ENCODE measurements around the gene CAMKV.
A peak's percentile ranks its signal among the peaks of the same experiment; 100 is the strongest.
"Not testable (repeated sequence)": the region's sequence is repeated elsewhere in the genome, so short reads cannot be mapped to it uniquely, and the experiment has no call there.

CAMKV gene, protein sequence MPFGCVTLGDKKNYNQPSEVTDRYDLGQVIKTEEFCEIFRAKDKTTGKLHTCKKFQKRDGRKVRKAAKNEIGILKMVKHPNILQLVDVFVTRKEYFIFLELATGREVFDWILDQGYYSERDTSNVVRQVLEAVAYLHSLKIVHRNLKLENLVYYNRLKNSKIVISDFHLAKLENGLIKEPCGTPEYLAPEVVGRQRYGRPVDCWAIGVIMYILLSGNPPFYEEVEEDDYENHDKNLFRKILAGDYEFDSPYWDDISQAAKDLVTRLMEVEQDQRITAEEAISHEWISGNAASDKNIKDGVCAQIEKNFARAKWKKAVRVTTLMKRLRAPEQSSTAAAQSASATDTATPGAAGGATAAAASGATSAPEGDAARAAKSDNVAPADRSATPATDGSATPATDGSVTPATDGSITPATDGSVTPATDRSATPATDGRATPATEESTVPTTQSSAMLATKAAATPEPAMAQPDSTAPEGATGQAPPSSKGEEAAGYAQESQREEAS

DNA sequence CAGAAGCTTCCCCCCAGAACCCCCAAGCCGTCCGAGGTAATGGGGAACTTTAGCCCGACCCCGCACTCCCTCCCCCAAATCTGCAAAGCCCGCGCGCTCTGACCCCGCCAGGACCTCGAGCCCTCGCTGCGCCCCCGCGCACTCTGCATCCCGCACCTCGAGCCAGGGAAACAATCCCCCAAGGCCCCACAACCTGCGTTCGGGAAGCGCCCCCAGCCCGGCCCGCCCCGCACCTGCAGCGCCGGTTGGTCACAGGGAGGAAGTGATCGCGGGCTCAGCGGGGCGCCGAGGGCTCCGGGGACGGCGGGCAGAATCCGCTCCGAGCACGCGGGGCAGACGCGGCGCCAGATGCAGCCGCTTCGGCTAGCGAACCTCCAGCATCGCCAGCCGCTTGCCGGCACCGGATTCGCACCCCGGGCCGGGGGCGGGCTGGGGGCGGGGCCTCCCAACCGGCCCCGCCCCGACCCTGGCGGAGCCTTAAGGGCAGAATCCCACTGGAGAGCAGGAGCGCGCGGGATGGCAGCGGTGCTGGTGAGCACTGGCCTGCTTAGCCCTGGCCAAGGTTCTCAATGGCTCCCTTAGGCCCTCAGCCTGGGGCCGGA, at the start of gene CAMKV:
Gene CAMKV, minus strand, starts transcription at position 382 of the 602 bp plus-strand sequence. CDS start 7,518 bp downstream, outside the sequence.
- peak; percentile 41 for DNase-seq

DNA sequence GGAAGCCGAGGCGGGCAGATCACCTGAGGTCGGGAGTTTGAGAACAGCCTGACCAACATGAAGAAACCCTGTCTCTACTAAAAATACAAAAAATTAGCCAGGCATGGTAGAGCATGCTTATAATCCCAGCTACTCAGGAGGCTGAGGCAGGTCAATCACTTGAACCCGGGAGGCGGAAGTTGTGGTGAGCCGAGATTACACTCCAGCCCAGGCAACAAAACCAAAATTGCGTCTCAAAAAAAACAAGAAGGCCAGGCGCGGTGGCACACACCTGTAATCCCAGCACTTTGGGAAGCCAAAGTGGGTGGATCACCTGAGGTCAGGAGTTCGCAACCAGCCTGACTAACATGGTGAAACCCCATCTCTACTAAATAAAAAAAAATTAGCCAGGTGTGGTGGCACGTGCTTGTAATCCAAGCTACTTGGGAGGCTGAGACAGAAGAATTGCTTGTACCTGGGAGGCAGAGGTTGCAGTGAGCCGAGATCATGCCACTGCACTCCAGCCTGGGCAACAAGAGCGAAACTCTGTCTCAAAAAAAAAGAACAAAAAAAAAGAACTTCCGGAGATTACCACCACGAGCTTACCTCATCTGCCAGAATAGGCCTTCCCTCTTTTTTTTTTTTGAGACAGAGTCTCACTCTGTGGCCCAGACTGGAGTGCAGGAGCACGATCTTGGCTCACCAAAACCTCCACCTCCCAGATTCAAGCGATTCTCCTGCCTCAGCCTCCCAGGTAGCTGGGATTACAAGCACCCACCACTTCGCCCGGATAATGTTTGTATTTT, 48.3 kb upstream of the CAMKV start:
- DNase-seq, result not testable (repeated sequence)

DNA sequence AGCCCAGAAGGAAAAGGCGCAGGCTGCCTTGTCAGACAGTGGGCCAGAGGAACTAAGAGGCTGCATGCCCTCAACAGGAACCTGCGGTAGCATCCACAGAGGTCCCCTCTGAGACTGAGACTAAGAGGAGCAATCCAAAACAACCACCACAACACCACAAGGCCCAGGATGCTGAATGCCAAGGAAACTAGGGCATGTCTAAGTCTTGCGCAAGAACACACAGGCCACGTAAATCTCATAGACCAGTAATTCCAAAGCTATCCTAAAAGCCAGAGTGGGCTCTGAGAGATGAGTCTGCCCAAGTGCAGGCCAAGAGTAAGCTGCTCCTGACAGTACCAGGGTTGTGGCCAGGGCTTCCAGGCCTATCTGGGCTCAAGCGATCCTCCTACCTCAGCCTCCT, 47.0 kb upstream of the CAMKV start:
- no peak for DNase-seq

DNA sequence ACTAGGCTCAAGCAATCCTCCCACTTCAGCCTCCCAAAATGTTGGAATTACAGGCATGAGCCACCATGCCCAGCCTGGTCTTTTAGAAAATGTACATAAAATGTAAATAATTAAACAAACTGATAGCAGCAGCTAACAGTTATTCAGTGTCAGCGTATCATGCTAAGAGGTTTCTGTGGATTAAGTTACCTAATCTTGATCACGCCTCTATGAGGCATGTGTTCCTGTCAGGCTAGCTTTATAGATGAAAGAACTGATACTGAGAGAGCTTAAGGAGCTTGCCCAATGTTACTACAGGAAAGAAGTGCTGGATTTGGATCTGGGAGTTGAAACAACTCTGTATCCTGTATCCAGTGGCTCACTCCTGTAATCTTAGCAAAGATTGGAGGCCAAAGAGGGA, 45.2 kb upstream of the CAMKV start:
- no peak for DNase-seq

DNA sequence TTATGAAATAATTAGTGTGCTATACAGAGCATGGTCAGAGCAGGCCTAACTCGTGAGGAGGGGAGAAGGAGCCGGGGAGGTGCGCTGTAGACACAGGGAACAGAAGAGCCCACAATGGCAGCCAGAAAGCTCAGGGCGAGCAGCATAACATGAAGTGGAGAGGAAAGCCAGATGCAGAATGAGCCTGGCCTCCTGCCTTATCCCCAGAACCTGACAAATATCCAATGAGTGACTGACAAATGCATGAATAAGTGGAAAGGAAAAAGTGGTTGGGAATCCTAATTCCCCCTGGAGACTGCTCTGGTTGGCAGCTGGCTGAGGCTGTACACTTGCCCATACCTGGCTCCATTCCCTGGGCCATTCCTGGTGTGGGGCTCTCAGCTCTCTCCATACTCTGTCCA, 43.2 kb upstream of the CAMKV start:
- DNase-seq, result no peak

DNA sequence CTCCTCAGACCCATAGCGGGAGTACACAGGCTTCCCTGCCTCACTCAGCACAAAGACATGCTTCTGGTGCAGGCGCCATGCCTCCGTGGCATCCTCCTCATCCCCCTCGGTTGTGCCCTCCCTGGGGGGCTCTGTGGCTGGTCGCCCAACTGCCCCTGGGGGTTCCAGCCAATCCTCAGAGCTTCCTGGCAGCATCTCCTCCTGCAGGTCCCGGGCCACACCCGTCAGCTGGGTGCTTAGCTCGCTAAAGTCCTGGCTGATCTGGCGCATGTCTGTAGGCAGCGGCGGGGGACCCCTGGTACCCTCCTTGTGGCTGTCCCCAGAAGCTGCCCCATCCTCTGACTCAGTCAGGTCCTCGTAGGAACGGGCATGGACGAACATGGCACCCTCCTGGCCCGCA, 41.9 kb upstream of the CAMKV start:
- no peak for DNase-seq

DNA sequence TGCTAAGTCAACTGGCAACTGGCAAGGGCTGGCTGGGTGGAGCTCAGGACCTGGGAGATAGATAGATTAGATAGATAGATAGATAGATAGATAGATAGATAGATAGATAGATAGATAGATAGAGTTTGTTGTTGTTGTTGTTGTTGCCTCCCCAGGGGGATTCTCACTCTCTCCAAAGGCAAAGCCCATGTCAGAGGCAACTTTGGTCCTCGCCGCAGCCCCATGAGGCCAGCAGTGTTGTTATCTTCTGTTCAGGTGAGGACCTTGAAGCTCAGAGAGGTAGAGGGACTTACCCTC, 41.4 kb upstream of the CAMKV start:
- DNase-seq, result no peak

DNA sequence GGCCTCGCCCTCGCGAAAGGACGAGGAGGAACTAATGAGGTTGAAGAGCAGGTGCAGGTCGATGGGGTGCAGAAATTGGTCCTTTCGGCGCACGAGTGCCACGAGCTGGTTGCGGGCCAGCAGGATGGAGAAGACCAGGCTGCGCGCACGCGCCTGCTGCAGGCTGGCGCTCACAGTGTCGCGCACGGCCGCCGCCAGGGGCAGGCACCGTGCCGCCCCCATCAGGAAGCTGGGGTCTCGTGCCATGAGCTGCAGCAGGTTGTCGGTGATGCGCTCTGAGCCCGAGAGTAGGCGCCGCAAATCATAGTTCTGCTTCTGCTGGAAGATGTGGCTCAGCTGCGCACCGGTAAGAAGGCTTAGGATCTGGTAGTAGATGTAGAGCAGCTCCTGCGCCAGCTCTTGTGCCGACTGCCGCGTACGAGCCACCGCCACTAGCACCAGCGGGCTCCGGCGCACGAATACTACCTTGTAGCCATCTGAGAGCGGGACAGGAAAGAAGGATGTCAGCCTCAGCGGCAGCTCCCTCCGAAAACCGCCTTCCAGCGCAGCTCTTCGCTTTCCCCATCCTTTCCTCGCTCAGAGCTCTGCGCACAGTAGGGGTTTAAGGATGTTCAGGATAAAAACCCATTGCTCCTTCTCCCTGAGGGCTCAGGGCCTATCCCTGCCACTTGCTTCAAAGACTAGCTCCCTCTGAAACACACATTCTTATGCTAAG, 40.9 kb upstream of the CAMKV start:
- no peak for DNase-seq

DNA sequence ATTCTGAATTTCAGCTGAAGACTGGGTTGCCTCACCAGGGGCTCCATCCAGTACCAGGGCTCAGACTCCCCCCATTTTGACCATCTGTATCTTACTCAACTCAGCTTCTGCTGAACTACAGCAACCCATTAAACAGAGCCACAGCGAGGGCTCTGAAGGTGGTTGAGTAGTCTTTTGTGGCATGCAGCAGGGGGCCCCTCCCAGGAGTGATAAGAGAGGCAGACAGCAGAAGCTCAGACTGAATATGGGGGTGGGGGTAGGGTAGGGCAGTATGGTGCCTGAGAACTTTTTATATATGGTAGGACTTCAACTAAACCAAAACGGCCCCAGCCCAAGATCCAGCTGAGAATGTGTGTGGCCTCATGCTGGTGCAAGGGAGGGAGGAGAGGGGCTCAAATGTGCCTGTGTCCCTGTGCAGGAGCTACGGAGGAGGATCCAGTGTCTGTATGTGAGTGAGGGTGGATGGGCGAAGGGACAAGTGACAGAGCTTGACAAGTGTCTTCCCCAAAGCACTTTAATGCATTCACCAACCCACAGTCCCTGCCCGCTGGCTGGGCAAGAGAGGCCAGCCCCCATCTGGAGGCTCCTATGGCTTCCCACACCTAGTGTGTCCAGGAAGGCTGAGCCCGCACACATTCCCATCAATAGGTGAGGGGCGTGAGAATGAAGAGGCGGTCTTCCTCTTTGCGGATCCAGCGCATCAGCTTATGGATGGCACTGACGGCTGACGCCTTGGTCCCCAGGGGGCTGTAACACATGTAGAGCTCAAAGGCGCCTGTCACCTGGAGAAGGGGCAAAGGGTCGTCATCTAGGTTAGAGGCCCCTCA, 38.9 kb upstream of the CAMKV start:
- no peak for DNase-seq

DNA sequence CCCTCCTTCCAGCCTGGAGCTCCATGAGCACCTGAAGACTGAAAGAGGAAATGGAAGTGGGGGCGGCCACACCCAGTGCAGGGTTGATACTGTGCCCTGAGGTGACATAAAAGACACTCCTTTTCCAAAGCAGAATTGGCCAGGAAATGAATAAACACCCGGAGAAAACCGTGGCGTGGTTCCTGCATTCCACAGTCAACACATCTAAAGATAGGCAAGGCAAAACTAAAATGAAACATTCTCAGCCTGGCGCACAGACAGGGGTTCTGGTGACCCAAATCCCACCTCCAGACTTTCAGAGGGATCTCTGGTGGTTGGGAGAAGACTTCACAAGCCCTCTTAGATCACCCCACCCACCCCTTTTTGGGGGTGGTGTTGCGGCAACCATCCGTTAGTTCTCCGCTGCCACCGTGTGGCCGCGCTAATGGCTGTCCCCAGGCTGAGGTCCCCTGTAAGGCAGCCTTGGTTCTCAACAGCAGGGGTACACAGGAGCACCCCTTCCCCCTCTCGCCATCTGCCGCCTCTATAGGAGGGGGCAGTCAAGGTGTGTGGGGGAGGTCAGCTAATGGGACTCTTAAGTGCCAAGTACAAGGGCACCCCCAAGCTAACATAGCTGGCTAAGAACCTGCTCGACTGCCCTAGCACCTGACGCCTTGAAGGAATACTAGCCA, 36.5 kb upstream of the CAMKV start:
- DNase-seq, result peak; percentile 72

DNA sequence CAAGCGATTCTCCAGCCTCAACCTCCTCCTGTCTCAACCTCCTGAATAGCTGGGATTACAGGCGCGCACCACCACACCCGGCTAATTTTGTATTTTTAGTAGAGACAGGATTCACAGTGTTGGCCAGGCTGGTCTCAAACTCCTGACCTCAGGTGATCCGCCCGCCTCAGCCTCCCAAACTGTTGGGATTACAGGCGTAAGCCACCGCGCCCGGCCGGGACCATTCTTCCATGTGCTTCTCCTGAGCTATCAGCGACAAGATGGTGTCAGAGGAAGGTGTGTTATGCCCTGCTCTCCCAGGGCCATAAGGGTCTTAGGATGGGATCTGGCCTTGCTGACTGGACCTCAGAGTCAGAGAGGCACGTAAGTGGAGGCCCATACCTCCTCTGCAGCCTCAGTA, 34.7 kb upstream of the CAMKV start:
- DNase-seq, result not testable (repeated sequence)

DNA sequence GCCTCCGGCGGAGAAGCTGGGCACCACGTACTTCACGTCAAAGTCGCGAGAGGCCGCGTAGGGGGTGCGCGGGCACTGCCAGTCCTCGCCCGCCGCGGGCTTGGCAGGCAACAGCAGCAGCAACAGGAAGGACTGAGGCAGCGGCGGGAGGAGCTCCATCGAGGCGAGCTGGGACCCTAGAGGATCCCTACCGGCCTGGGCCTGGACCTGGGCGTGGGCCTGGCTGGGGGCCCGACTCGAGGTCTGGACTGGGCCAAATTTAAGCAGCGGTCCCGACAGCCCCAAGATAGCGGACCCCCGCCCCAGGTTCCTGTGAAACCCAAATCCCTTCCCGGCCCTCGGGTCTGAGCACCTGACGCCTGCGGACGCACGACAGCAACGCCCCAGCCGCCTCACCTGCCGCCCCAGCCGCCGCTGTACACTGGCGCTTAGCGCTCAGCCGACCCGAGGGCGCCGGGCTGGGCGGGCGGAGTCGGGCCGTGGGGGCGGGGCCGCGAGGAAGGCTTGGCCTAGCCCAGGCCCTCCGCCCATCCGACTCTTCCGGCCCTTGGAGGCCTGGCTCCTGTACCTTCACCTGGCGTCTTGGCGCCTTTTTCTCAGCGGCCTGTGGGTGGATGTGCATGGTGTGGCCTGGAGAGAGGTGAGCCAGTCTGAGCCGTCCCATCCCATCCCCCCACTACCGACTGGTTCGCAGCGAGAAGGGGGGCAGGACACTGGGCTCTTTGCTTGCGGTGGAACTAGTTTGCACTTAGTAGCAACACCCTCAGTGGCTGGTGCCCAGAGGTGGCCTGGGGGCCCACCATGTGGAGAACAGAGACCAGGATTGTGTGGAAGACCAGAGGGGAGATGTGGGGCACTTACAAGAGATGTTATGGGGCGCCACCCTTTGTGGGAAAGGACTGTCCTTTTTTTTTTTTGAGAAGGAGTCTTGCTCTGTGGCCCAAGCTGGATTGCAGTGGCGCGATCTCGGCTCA, 34.0 kb upstream of the CAMKV start, which contains the start of gene MST1R:
Gene MST1R, minus strand, starts transcription at position 423 of the 974 bp plus-strand sequence. Its CDS starts 264 bp downstream, at position 159.
- DNase-seq, result peak; percentile 90

DNA sequence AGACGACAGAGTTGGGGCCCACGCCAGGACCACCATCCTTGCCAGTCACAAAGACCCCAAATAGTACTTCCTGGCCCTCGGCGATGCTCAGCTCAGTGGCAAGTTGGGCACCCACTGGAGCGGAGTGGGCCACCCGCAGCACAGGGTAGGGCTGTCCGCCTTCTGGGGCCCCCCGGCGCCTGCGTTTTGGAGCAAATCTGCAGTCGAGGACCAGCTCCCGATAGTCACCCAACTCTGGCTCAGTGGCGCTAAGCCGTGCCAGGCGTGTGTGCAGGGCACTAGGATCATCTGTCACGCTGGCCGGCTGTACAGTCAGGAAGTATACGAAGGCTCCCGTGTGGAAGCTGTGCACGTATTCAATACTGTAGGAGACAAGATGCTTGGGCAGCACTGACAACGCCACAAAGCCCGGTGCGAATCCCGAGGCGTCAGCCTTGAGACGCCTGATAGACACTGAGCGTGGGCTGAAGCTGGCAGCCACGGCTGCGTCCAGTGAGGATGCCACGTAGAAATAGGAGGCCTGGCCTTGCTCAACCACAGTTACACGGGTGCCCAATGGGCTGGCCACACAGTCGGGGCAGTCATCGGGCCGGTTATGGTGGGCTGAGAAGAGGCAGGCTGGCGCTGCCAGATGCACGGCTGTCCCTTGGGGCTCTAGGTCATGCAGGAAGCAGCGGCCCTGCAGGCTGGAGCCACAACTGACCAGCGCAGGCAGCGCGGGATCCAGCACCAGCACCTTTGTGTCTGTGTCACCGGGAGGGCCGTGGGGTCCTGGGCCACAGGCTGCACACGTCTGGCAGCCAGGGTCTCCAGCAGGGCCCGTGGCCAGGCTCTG, 33.0 kb upstream of the CAMKV start:
- DNase-seq, result no peak

DNA sequence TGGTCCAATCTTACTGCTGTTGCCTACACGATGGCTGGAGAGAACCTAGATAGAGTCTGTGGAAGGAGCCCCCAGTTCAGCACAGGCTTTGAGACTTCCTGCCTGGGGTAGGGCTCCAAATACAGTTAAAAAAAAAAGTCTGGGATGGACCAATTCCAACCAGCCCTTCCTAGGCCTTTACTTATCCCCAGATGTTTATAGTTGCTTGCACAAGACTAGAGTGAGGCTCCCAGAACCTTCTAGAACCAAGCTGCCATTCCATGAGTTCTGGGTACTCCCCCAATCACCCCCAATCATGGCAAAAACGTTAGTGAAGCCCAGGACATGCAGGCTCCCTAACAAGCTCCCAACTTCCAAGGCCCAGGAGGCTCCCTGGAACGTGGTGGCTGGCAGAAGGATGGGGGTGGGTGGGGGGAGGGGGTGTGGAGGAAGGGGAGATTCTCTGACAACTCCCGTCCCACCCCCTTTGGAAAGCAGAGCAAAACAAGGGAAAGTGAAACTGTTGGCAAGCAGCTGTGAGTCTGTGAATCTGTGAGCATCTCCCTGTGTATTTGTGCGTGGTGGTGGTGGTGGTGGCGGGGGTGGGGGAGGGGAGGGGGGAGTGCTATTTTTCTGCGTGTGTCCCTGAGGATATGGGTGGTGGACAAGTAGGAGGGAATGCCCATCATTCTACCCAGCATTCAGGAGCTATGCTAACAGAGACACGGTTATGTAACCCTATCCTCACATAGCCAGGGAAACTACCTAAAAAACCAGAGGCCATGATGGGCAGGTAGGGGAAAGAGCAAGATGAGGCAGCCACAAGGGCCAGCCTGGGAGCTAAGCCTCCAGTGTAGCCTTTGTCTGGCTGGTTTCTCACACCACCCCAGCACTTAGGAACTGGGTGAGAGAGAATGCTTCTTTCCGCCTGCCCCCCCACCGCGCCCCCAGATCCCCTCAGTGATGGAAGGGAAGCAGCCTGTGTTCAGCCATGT, 31.9 kb upstream of the CAMKV start:
- no peak for DNase-seq

DNA sequence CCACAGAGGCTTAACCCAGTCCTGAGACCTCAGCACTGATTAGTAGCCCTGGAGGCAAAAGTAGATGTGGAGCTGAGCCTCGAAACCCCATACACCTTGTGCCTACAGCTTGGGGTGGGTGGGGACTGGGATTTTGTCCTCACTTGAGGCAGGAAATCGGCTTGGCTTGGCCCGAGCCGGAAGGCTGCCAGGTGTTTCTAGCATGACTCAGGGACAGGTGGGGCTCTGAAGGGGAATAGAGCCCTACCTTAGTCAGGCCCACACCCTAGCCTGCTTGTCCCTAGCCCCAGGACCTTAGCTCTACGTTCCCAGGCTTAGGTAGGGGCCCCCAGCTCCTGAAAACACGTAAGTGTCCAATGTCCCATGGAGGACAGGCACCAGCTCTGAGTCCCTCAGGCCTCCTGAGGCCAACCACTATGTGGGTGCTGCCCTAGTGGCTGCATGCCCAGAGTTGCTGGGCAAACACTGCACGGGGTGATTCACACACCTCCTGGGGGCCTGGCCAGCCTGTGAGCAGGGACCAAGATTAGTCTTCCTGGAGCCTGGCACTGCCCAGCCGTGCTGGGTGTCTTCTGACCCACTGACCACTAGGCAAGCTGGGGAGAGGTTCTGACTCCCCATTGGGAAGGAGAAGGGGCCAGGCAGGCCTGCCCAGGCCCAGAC, 30.9 kb upstream of the CAMKV start:
- no peak for DNase-seq

DNA sequence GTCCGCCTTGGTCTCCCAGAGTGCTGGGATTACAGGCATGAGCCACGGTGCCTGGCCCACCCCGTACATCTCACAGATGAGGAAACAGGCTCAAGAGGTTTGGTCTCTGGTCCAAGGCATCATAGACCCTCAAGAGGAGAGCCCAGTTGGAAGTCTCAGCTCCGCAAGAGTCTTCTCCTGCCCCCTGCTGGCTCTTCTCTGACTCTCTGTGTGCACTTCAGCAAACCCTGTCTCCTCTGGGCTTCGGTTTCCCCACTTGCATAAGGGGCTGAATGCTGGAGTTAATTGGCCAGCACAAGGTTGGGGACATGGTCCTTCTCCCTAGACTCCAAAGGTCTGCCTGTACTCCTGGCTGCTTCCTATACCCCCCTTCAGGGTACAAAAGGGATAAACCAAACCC, 30.1 kb upstream of the CAMKV start:
- DNase-seq, result peak; percentile 37

DNA sequence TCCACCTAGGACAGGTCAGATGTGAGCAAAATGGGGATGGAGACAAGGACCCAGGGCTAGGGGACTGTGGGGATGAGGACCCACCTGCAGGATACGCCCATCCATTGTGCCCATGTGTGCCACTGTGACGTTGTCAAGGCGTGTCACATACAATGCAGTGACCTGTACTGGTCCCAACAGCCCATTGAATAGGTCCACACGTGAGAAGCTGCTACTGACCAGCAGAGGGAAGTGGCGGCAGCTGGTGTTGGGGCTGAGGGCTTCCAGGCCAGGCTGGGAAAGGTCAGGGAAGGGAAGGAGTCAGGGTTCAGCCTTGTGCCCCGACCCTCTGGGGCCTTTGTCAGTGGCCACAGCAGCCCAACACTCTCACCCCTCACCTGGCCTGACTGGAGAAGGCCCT, 29.3 kb upstream of the CAMKV start:
- DNase-seq, result no peak

Measured in stimulated activated CD8-positive, alpha-beta memory T cell treated with anti-CD3 and anti-CD28 coated beads, Interleukin-4, amount 100 ng/mL, for 48 hours (primary cell).